Activated T-helper 1 cell treated with anti-CD3 and anti-CD28 coated beads, Interleukin-2, amount 50 U/mL, for 16 hours (primary cell): ENCODE measurements around the gene TUBGCP5.
A peak's percentile ranks its signal among the peaks of the same experiment; 100 is the strongest.
"Not testable (repeated sequence)": the region's sequence is repeated elsewhere in the genome, so short reads cannot be mapped to it uniquely, and the experiment has no call there.

Source experiments
- DNase-seq, 2 donors: peaks; one replicate each; pipeline ENCODE4 v3.0.0-alpha.2; 2020; ENCODE audit warnings: low read depth in 1 of 2, low spot score in 1 of 2

TUBGCP5 gene

GRCh38 chr15:23039143-23039916 lies at the start of gene TUBGCP5:
Gene TUBGCP5, minus strand, starts transcription at chr15:23039569. Its CDS starts 26 bp downstream, at chr15:23039543.
- DNase-seq = peak; percentile 88 to 94

- no peak for DNase-seq
These were observed 43.7 kb upstream of the TUBGCP5 start for GRCh38 chr15:23083115-23083514.

GRCh38 chr15:23081996-23082737 lies 42.8 kb upstream of the TUBGCP5 start:
- DNase-seq = not testable (repeated sequence)

GRCh38 chr15:23081271-23081670 lies 41.9 kb upstream of the TUBGCP5 start:
- DNase-seq = no peak

- no peak for DNase-seq
These were observed 40.4 kb upstream of the TUBGCP5 start for GRCh38 chr15:23079766-23080165.

- DNase-seq = no peak
These were observed 36.6 kb upstream of the TUBGCP5 start for GRCh38 chr15:23075927-23076326.

GRCh38 chr15:23074684-23075083 lies 35.3 kb upstream of the TUBGCP5 start:
- no peak for DNase-seq

GRCh38 chr15:23073890-23074646 lies 34.7 kb upstream of the TUBGCP5 start:
- DNase-seq = no peak

GRCh38 chr15:23072633-23073032 lies 33.3 kb upstream of the TUBGCP5 start:
- DNase-seq = no peak

GRCh38 chr15:23069496-23070166 lies 30.3 kb upstream of the TUBGCP5 start:
- DNase-seq = no peak

GRCh38 chr15:23067416-23067815 lies 28.0 kb upstream of the TUBGCP5 start:
- DNase-seq = no peak

- DNase-seq = no peak
These were observed 26.5 kb upstream of the TUBGCP5 start for GRCh38 chr15:23065836-23066235.

GRCh38 chr15:23064156-23064555 lies 24.8 kb upstream of the TUBGCP5 start:
- DNase-seq = no peak

- DNase-seq = no peak
These were observed 18.3 kb upstream of the TUBGCP5 start for GRCh38 chr15:23057707-23058106.

- no peak for DNase-seq
These were observed 15.9 kb upstream of the TUBGCP5 start for GRCh38 chr15:23055316-23055715.

GRCh38 chr15:23052522-23052921 lies 13.2 kb upstream of the TUBGCP5 start:
- DNase-seq = no peak

GRCh38 chr15:23050708-23051107 lies 11.3 kb upstream of the TUBGCP5 start:
- DNase-seq = no peak

GRCh38 chr15:23049984-23050628 lies 10.7 kb upstream of the TUBGCP5 start:
- no peak for DNase-seq

GRCh38 chr15:23048572-23049282 lies 9.4 kb upstream of the TUBGCP5 start:
- not testable (repeated sequence) for DNase-seq

- not testable (repeated sequence) for DNase-seq
These were observed 4.6 kb upstream of the TUBGCP5 start for GRCh38 chr15:23043987-23044386.
